CD4-positive, alpha-beta T cell (primary cell): ENCODE measurements around the gene GCK. TPM values are rescaled to one million over a fixed set of nuclear protein-coding genes. Genes with fewer than 3 reads are reported as not detected.

Source experiments
- ATAC-seq: fragments of 200-7000 bp; cut with Tn5 transposase; one replicate; pipeline ENCODE4 v1.10.0; 2022; ENCODE audit warnings: mild to moderate bottlenecking; ENCODE audit not compliant: poor library complexity
- CTCF ChIA-PET: fragments of 350-600 bp; sonication (Branson Sonifier 250); formaldehyde crosslinking; loops from one replicate; lab custom pipeline; 2021; ENCODE audit warnings: antibody characterized with exemption, inconsistent platforms; lab: Charles Lee
- POLR2A ChIA-PET: fragments of 350-600 bp; sonication (Branson Sonifier 250); formaldehyde crosslinking; loops from one replicate; lab custom pipeline; 2021; ENCODE audit warnings: antibody characterized with exemption, inconsistent platforms; lab: Charles Lee
- DNase-seq, 14 experiments: peaks; one replicate each; pipeline ENCODE4 v3.0.0-alpha.2; 2013 to 2020; ENCODE audit warnings: mixed read lengths in 2 of 14
- H3K27ac ChIP-seq, 2 donors: one replicate each; pipeline versions ENCODE4 v1.5.1 to v1.7.0; 2013; ENCODE audit warnings: low read length in 2 of 2, low read depth in 1 of 2, mild to moderate bottlenecking in 1 of 2
- H3K27me3 ChIP-seq, 2 experiments: 1 replicate in 1 of 2; 2 replicates in 1 of 2; pipeline versions ENCODE4 v1.6.1 to v1.7.0; 2013; ENCODE audit warnings: low read length in 2 of 2, control low read depth in 1 of 2, mild to moderate bottlenecking in 1 of 2, moderate library complexity in 1 of 2; ENCODE audit not compliant: insufficient read depth in 2 of 2, control insufficient read depth in 1 of 2
- H3K36me3 ChIP-seq: one replicate; pipeline ENCODE4 v1.6.1; 2013; ENCODE audit warnings: low read length, control low read depth; ENCODE audit not compliant: insufficient read depth
- H3K4me1 ChIP-seq: one replicate; pipeline ENCODE4 v1.6.1; 2013; ENCODE audit warnings: low read length, control low read depth; ENCODE audit not compliant: insufficient read depth
- H3K4me3 ChIP-seq: one replicate; pipeline ENCODE4 v1.5.1; 2013; ENCODE audit warnings: mild to moderate bottlenecking, low read length, moderate library complexity
- H3K9me3 ChIP-seq, 2 experiments: 1 replicate in 1 of 2; 2 replicates in 1 of 2; pipeline versions ENCODE4 v1.6.1 to v1.7.0; 2013; ENCODE audit warnings: low read length in 2 of 2, mild to moderate bottlenecking in 2 of 2, control low read depth in 1 of 2, moderate library complexity in 1 of 2; ENCODE audit not compliant: control insufficient read depth in 1 of 2, insufficient read depth in 1 of 2
- H3K27ac Mint-ChIP-seq: one replicate; pipeline ENCODE4 v1.8.0; 2020; ENCODE audit warnings: mixed read lengths
- H3K27me3 Mint-ChIP-seq: one replicate; pipeline ENCODE4 v1.8.0; 2021; ENCODE audit warnings: mixed read lengths
- H3K36me3 Mint-ChIP-seq: one replicate; pipeline ENCODE4 v1.8.0; 2021; ENCODE audit warnings: low read depth, mixed read lengths
- H3K4me1 Mint-ChIP-seq: one replicate; pipeline ENCODE4 v1.8.0; 2021; ENCODE audit warnings: low read depth, mixed read lengths
- H3K4me3 Mint-ChIP-seq: one replicate; pipeline ENCODE4 v1.8.0; 2020; ENCODE audit warnings: mild to moderate bottlenecking, mixed read lengths
- H3K9me3 Mint-ChIP-seq: one replicate; pipeline ENCODE4 v1.8.0; 2020; ENCODE audit warnings: mixed read lengths
- CTCF ChIP-seq: fragments of 200-600 bp; IDR thresholded peaks from one replicate; pipeline ENCODE4 v1.8.0; 2022; ENCODE audit warnings: antibody characterized with exemption, mild to moderate bottlenecking
- intact Hi-C, 2 experiments: fragments of 100-400 bp; cut with DNase I in 1 of 2; cut with micrococcal nuclease in 1 of 2; formaldehyde crosslinking; loops; one replicate each; pipeline versions ENCODE4 v1.15.1 to v1.9.0; 2023 to 2025; cut with DNase I, micrococcal nuclease
- total RNA-seq, 174 experiments: library from RNA in 2 of 174; stranded (reverse) in 2 of 174; gene quantifications; one replicate each; pipeline ENCODE4 v1.2.3 and lab custom pipeline; 2021 to 2026

GCK gene
- total RNA-seq, 2 experiments from 2014 or later, result 0.47 to 0.71 TPM

- TF ChIP-seq CTCF, result no peak
- POLR2A ChIA-PET, result no interaction called here
- no peaks in the 10 kb centered on the region for H3K9me3 ChIP-seq
- no peaks in the 10 kb centered on the region for H3K9me3 Mint-ChIP-seq
- no peak overlapping the region for H3K4me3 ChIP-seq
- DNase-seq (peak in 1 of 14 experiments; percentile 19), ATAC-seq (no peak)
- H3K27ac ChIP-seq, result no peak overlapping the region
- CTCF ChIA-PET, result no interaction called here
- H3K36me3 Mint-ChIP-seq, result no peaks in the 10 kb centered on the region
- no peaks in the 10 kb centered on the region for H3K4me1 Mint-ChIP-seq
- H3K36me3 ChIP-seq, result no peaks in the 10 kb centered on the region
- no peaks in the 10 kb centered on the region for H3K4me1 ChIP-seq
- H3K4me3 Mint-ChIP-seq, result no peak overlapping the region
- peaks cover 4% of the 10 kb centered on the region for H3K27me3 Mint-ChIP-seq
- no peak overlapping the region for H3K27ac Mint-ChIP-seq
- intact Hi-C loops, result no loop called here
- H3K27me3 ChIP-seq, result no peaks in the 10 kb centered on the region
Observed at GRCh38 chr7:44189993-44190872, 994 bp upstream of the GCK start.

- intact Hi-C loops, result no loop called here
- no peak for ATAC-seq
- no peaks in the 10 kb centered on the region for H3K4me1 ChIP-seq
- H3K4me3 Mint-ChIP-seq, result no peak overlapping the region
- ChIA-PET POLR2A (no interaction called here), CTCF (no interaction called here)
- H3K27me3 ChIP-seq, result no peaks in the 10 kb centered on the region
- H3K27me3 Mint-ChIP-seq, result peaks cover 4% of the 10 kb centered on the region
- no peak for TF ChIP-seq CTCF
- H3K9me3 ChIP-seq, result no peaks in the 10 kb centered on the region
- no peak overlapping the region for H3K27ac ChIP-seq
- no peaks in the 10 kb centered on the region for H3K9me3 Mint-ChIP-seq
- H3K27ac Mint-ChIP-seq, result no peak overlapping the region
- H3K36me3 Mint-ChIP-seq, result no peaks in the 10 kb centered on the region
- H3K4me3 ChIP-seq, result no peak overlapping the region
- no peaks in the 10 kb centered on the region for H3K4me1 Mint-ChIP-seq
- no peaks in the 10 kb centered on the region for H3K36me3 ChIP-seq
- peak in 1 of 14 experiments; percentile 6 for DNase-seq
Observed at GRCh38 chr7:44188480-44189225, 586 bp downstream of the GCK start.

DNA sequence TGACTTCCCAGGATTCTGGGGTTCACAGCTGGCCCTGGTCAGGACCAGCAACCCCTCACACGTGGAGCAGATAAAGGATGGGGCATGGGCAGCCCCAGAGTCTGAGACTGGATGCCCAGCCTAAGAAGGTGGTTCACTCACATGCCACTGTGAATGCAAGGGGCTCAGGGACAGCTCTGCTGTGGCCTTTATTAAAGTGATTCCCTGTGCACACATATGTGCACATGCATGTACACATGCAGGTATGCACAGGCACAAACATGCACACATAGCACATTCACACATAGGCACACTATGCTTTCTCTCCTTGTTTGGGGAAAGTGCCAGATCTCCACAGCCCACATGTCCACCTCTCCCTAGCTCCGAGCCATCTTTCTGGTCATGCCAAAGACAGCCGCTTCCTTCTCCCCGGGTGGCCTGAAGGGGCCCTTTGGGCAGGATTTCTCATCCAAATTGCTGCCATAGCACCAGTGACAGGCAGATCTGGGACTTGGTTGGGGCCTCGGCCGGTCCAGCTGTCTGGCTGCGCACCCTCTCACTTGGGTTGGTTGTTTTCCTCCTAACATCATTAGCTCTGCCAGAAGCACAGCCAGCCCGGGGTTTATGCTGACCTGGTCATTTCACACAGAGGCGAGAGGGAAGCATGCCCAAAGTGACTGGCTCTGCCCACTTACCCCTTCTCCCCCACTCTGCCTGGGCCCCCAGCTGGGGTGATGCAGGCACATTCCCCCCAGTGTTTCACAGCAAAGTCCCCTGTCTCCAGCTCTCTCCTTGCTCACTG, 1.4 kb downstream of the GCK start:
- H3K9me3 ChIP-seq, result peaks cover 0 to 1% of the 10 kb centered on the region in 2 experiments
- ChIA-PET CTCF (no interaction called here), POLR2A (no interaction called here)
- DNase-seq (peak in 1 of 14 experiments; percentile 23), ATAC-seq (no peak)
- no peak overlapping the region for H3K4me3 ChIP-seq
- Mint-ChIP-seq H3K9me3 (no peaks in the 10 kb centered on the region), H3K4me1 (no peaks in the 10 kb centered on the region), H3K27me3 (peaks cover 4% of the 10 kb centered on the region), H3K36me3 (no peaks in the 10 kb centered on the region), H3K27ac (no peak overlapping the region), H3K4me3 (no peak overlapping the region)
- no peak overlapping the region for H3K27ac ChIP-seq
- no peaks in the 10 kb centered on the region for H3K36me3 ChIP-seq
- no peaks in the 10 kb centered on the region for H3K27me3 ChIP-seq
- intact Hi-C loops, result no loop called here
- no peak for TF ChIP-seq CTCF
- no peaks in the 10 kb centered on the region for H3K4me1 ChIP-seq
